Mesodermal cell (in vitro differentiated cells): Measurements from ENCODE around the gene SLC9B2.

ENCODE experiments used
- H3K27ac ChIP-seq: 2 replicates; pipeline ENCODE4 v1.7.0; 2013; ENCODE audit warnings: mild to moderate bottlenecking, low read depth, low read length, moderate library complexity; ENCODE audit not compliant: severe bottlenecking
- H3K36me3 ChIP-seq: 2 replicates; pipeline ENCODE4 v1.7.1; 2013; ENCODE audit warnings: mild to moderate bottlenecking, low read length, moderate library complexity; ENCODE audit not compliant: control insufficient read depth, insufficient read depth
- H3K4me1 ChIP-seq: one replicate; pipeline ENCODE4 v1.7.1; 2013; ENCODE audit warnings: mild to moderate bottlenecking, low read length; ENCODE audit not compliant: insufficient read depth, control insufficient read depth, poor library complexity, severe bottlenecking
- H3K4me3 ChIP-seq: 2 replicates; pipeline ENCODE4 v1.7.0; 2013; ENCODE audit warnings: low read length, control low read depth, mild to moderate bottlenecking; ENCODE audit not compliant: insufficient read depth, poor library complexity, severe bottlenecking; ENCODE audit errors: extremely low read depth
- H3K9me3 ChIP-seq: 2 replicates; pipeline ENCODE4 v1.7.1; 2013; ENCODE audit warnings: mild to moderate bottlenecking, low read length, moderate library complexity; ENCODE audit not compliant: control insufficient read depth
- WGBS, 2 experiments: methylation state at CpG; one replicate each; pipeline ENCODE4 v1.1.5; 2013; ENCODE audit warnings: missing lambda C conversion rate in 2 of 2; ENCODE audit not compliant: insufficient coverage in 2 of 2; 5-methylcytosine and 5-hydroxymethylcytosine counted together

SLC9B2 gene

GRCh38 chr4:103098756-103099440 lies 22.3 kb upstream of the SLC9B2 start:
- WGBS, 2 experiments, result 14 to 78% methylated on average over 1 to 2 of the region's 4 CpGs
- peaks cover 5% of the 10 kb centered on the region for H3K4me1 ChIP-seq
- H3K27ac ChIP-seq, result peak overlapping the region; percentile 20
- peak overlapping the region; percentile 48 for H3K4me3 ChIP-seq
- H3K9me3 ChIP-seq, result no peaks in the 10 kb centered on the region
- H3K36me3 ChIP-seq, result no peaks in the 10 kb centered on the region

- Histone ChIP-seq H3K36me3 (no peaks in the 10 kb centered on the region), H3K27ac (no peak overlapping the region), H3K4me1 (peaks cover 5% of the 10 kb centered on the region), H3K9me3 (no peaks in the 10 kb centered on the region), H3K4me3 (no peak overlapping the region)
- WGBS, 2 experiments, result 89 to 94% methylated on average over 10 of the region's 10 CpGs
These were observed 21.8 kb upstream of the SLC9B2 start for GRCh38 chr4:103098341-103098740.

GRCh38 chr4:103097112-103097511 lies 20.6 kb upstream of the SLC9B2 start:
- 93 to 100% methylated on average over 1 to 2 of the region's 2 CpGs for WGBS, 2 experiments
- Histone ChIP-seq H3K27ac (no peak overlapping the region), H3K9me3 (no peaks in the 10 kb centered on the region), H3K4me1 (peaks cover 5% of the 10 kb centered on the region), H3K4me3 (no peak overlapping the region), H3K36me3 (peaks cover 6% of the 10 kb centered on the region)

- peaks cover 5% of the 10 kb centered on the region for H3K4me1 ChIP-seq
- H3K27ac ChIP-seq, result no peak overlapping the region
- H3K36me3 ChIP-seq, result peaks cover 19% of the 10 kb centered on the region
- 84 to 100% methylated on average over 2 to 3 of the region's 3 CpGs for WGBS, 2 experiments
- H3K4me3 ChIP-seq, result no peak overlapping the region
- H3K9me3 ChIP-seq, result no peaks in the 10 kb centered on the region
These were observed 18.5 kb upstream of the SLC9B2 start for GRCh38 chr4:103095080-103095479.

GRCh38 chr4:103092245-103092644 lies 15.7 kb upstream of the SLC9B2 start:
- Histone ChIP-seq H3K4me1 (peaks cover 5% of the 10 kb centered on the region), H3K4me3 (no peak overlapping the region), H3K27ac (no peak overlapping the region), H3K36me3 (peaks cover 45% of the 10 kb centered on the region), H3K9me3 (no peaks in the 10 kb centered on the region)

DNA sequence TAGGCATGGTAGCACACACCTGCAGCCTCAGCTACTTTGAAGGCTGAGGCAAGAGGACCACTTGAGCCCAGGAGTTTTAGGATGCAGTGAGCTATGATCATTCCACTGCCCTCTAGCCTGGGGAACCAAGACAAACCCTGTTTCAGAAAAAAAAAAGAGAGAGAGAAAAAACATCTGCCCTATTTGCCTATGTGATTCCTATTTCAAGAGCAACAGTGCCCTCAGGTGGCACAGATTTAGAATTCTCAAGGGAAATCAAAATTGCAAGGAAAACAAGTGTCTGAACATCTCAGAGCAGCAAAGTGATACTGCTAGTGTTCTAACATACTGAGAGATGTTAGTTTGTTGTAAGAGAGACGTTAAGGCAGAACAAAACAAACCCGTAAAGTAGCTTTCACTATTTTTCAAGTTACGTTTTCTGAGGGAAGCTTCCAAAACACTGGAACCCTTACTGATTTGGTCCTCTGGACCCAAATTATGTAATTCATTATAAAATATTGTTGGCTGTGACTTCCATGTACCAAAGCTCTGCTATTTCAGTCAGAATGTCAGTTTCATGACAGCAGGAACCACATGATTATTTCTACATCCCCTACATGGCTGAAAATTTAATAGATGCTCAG lies 15.2 kb upstream of the SLC9B2 start:
- no peaks in the 10 kb centered on the region for H3K9me3 ChIP-seq
- no peak overlapping the region for H3K4me3 ChIP-seq
- WGBS, 2 experiments, result 75% methylated on average over 3 of the region's 3 CpGs; no CpG with 5 or more reads in 1 of the 2 experiments
- no peak overlapping the region for H3K27ac ChIP-seq
- H3K4me1 ChIP-seq, result peaks cover 5% of the 10 kb centered on the region
- peaks cover 50% of the 10 kb centered on the region for H3K36me3 ChIP-seq

GRCh38 chr4:103089481-103089880 lies 12.9 kb upstream of the SLC9B2 start:
- WGBS, 2 experiments, result 80 to 100% methylated on average over 2 of the region's 2 CpGs
- peaks cover 65% of the 10 kb centered on the region for H3K36me3 ChIP-seq

GRCh38 chr4:103086551-103086950 lies 10.0 kb upstream of the SLC9B2 start:
- Histone ChIP-seq H3K27ac (no peak overlapping the region), H3K36me3 (peaks cover 56% of the 10 kb centered on the region), H3K4me3 (no peak overlapping the region), H3K4me1 (no peaks in the 10 kb centered on the region), H3K9me3 (no peaks in the 10 kb centered on the region)
- WGBS, 2 experiments, result no CpG with 5 or more reads among the region's 1 CpG

More at GRCh38 chr4:103089481-103089880, 12.9 kb upstream of the SLC9B2 start:
- no peaks in the 10 kb centered on the region for H3K4me1 ChIP-seq
- H3K9me3 ChIP-seq, result no peaks in the 10 kb centered on the region
- no peak overlapping the region for H3K4me3 ChIP-seq
- no peak overlapping the region for H3K27ac ChIP-seq

DNA sequence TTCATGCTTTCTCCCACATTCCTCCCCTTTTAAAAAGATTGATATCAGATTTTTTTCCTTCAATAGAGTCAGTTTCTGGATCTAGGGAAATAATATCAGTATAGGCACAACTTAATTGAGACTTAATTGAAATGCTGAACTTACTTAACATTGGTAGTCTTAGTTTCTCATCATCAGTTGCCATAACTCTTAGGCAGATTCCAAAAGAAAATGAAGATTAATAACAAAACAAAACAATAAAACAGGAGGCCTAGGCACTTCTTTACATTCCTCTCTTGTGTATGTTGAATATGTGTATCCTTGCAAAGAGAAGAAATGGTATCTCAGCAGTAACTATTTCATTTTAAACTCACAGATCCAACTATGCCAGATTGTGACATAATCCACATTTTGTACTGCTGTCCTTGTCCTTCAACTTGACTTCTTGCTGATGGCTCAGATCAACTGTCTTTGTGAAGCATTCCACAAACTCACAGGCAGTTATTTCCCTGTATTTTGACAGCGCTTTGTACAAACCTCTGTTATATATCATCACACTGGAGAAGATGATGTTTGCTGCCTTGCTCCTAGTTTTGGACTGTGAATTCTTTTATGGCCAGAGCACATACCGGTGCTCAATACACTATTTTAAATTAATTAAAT lies 9.1 kb upstream of the SLC9B2 start:
- Histone ChIP-seq H3K36me3 (peaks cover 52% of the 10 kb centered on the region), H3K27ac (no peak overlapping the region), H3K9me3 (no peaks in the 10 kb centered on the region), H3K4me1 (no peaks in the 10 kb centered on the region), H3K4me3 (no peak overlapping the region)
- WGBS, 2 experiments, result 100% methylated on average over 1 of the region's 2 CpGs; no CpG with 5 or more reads in 1 of the 2 experiments

- no CpG with 5 or more reads among the region's 1 CpG for WGBS, 2 experiments
- H3K36me3 ChIP-seq, result peaks cover 6% of the 10 kb centered on the region
These were observed 3.1 kb upstream of the SLC9B2 start for GRCh38 chr4:103079621-103080020.

More at GRCh38 chr4:103079621-103080020, 3.1 kb upstream of the SLC9B2 start:
- Histone ChIP-seq H3K27ac (no peak overlapping the region), H3K4me3 (no peak overlapping the region), H3K9me3 (no peaks in the 10 kb centered on the region), H3K4me1 (no peaks in the 10 kb centered on the region)
